Epidermal melanocyte (primary cell): ENCODE results near the gene PMVK.

Source experiments
- DNase-seq: peaks from one replicate; pipeline ENCODE4 v3.0.0; 2011; ENCODE audit warnings: low spot score; ENCODE audit not compliant: insufficient read length

The PMVK gene

DNA sequence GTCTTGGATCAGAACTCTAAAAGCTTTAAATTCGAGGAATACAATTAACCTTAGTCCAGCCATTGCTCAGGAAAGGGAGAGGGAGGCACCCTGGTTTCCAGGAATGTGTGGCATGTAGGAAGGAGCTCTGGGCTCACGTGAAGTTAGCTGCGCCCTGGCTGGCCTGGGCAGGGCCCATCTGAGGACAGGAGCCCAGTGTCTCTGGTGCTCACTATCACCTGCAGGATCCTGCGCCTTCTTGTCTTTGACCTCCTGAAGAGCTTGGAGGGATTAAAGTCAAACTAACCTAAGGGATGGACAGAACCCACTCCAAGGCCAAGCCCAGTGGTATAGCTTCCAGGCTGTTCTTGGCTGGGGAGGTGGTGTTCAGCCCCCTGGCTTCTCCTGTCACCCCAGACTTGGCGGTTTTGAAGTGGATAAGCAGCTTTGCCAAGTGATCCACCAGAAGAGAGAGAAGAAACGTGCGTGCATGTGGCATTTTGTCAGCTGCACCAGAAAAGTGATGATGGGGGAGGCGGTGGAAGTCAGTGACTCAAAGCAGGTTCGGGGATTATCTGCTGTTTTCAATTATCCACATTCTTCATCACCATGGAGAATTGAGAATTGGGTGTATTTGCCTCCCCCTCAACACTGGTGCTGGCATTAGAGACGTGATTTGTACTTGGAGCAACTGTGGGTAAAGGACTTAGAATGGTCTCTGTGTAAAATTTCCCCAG, 54.5 kb downstream of the PMVK start:
- DNase-seq, result no peak

DNA sequence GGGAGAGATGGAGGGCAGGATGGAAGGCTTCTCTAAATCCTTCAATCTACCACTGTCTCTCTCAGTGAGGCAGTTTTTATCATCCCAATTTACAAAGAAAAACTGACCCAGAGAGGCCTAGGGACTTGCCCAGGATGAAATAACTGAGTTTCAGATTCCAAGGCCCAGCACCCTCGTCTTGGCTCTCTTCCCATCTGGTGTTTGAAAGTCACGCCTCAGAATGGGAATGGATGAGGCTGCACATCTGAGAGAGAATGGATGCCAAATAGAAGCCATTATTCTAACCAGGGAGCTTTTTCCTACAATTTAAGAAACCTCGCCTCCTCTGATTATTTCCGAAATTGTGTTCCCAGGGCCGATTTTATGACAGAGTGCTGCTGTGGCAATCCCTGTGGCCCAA, 55.8 kb downstream of the PMVK start:
- no peak for DNase-seq

DNA sequence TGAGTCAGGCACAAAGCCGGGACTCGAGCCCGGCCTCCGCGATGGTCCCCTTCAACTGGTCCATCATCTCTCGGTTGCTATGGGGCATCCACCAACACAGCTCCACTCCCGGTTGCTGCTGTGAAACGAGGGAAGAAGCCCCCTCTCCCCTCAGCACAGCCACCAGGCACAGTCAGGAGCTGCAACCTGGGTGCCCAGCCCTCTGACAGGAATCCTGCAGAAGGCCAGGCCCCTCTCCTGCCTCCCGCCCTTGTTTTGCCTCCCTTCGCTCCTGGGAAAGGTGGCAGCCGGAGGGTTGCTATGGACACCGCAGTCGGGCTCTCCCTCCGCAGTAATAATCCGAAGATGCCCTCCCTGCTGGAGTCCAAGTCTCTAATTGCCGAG, 57.5 kb downstream of the PMVK start:
- no peak for DNase-seq

DNA sequence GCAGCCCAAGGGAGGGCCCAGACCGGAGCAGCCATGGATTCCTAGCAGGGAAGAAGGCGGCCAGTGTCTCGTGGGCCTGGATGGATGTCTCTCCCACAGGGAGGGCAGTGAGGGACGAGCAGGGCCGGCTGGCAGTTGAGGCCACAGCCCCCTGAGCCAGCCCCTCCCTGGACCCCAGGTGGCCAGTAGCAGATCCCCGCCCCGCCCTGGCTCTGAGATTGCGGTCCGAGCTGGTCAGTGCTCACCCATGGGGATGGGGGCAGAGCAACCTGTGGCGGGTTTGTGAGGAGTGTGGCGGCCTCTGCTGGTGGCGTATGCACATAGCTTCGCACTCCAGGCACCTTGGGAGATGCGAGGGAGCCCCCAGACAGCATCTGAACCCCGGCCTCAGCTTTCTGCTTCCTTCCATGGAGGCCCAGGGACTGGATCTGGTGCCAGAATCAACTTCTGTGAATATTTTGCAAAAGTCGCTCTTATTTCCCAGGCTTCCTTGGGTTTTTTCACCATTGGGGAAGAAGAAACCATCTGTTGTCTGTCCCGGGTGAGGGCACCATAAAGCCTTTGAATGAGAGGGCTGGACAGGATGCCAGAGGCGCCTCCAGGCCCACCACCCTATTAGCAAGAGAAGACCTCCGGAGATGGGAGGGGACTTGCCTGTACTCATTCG, 58.0 kb downstream of the PMVK start:
- DNase-seq, result peak; percentile 58

DNA sequence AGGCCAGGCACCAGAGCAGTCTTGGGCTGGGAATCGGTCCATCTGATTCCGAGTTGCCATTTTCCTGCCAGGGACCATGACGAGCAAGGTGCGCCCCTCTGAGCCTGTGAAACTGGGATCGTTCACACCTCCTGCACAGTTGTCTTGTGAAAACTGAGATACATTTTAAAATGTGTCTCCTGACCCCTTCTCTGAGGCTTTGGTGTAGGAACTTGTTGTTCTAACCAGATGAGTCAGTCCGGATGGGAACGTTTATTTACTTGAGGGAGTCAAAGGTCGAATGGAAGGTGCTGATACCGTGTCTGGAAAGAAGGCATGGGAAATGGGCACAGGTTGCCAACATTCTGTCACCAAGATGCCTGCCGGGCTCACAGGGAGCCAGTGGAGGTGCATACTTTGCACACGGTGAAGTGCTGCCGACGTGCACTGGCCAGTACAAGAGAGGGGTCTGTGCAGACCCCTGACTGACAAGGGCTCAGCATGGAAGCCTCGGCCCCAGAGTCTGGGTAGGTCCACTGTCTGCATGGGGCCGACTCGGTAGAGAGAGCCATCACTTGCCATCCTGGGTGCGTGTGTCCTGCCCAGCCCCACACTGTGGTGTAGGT, 59.0 kb downstream of the PMVK start:
- DNase-seq, result no peak

DNA sequence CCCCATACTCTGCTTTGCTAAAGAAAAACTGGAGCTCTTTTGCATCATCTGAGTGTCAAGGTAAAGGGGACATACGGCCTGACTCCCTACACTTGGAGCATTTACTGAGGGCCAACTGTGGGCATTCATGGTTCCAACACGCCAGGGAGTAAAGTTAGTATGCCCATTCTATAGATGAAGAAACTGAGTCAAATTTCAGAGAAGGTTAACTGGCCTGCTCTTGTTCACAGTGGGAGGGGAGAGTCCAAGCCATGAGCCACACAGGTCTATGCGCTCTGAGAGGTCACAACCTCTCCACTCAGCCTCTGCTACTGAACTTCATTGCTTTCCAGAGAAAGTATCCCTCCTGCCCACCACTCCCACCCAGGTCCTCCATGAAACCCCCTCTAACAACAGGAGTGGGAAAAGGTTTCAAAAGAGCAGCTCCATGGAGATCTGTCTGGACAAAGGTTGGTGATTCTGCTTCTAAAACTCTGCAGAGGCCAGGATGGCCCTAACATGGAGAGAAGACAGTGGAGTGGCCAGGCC, 59.6 kb downstream of the PMVK start:
- no peak for DNase-seq
